Nephron (organoid): ENCODE measurements around the gene KRT35.

ENCODE experiments used
- H3K27ac Mint-ChIP-seq, 3 experiments: 2 replicates each; pipeline ENCODE4 v1.8.0; 2020; ENCODE audit warnings: mixed read lengths in 3 of 3, mild to moderate bottlenecking in 2 of 3, moderate library complexity in 1 of 3
- H3K27me3 Mint-ChIP-seq: 2 replicates; pipeline ENCODE4 v1.8.0; 2021; ENCODE audit warnings: low read depth, mild to moderate bottlenecking, moderate library complexity, mixed read lengths
- H3K36me3 Mint-ChIP-seq: 2 replicates; pipeline ENCODE4 v1.8.0; 2020; ENCODE audit warnings: low read depth, mixed read lengths
- H3K4me1 Mint-ChIP-seq: 2 replicates; pipeline ENCODE4 v1.8.0; 2020; ENCODE audit warnings: mixed read lengths
- H3K4me3 Mint-ChIP-seq, 3 experiments: 2 replicates each; pipeline ENCODE4 v1.8.0; 2020; ENCODE audit warnings: mild to moderate bottlenecking in 3 of 3, mixed read lengths in 3 of 3, moderate library complexity in 2 of 3
- H3K9me3 Mint-ChIP-seq: 2 replicates; pipeline ENCODE4 v1.8.0; 2020; ENCODE audit warnings: mixed read lengths
- TF ChIP-seq, protein P1 (sequence below), 3 experiments: fragments of 200-600 bp; sonication (generic); IDR thresholded peaks; one replicate each; pipeline ENCODE4 v1.5.0; 2021; ENCODE audit warnings: antibody characterized with exemption in 3 of 3; ENCODE audit not compliant: unreplicated experiment in 3 of 3

The KRT35 gene

DNA sequence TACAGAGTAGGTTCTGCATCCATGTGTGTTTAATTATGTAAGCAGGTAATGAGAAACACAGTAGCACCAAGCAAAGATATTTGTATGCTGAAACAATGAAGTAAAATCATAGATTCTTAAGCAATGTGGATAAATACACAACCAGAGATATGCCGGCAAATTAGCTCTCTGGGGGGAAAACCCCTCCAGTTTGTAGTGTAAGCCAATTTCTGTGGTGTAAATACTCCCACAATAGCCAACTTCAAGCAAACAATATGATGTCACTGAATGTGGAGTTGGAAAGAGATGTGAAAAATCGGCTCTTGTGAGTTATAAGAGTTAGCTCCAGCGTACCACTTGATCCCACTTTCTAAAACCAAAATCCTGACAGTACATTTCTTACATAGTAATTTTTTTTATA is 36.3 kb downstream of the KRT35 start:
- Mint-ChIP-seq H3K4me3 (no peak overlapping the region), H3K9me3 (no peaks in the 10 kb centered on the region), H3K4me1 (no peaks in the 10 kb centered on the region), H3K36me3 (no peaks in the 10 kb centered on the region), H3K27ac (no peak overlapping the region), H3K27me3 (peaks cover 12% of the 10 kb centered on the region)
- TF ChIP-seq, protein P1, sequence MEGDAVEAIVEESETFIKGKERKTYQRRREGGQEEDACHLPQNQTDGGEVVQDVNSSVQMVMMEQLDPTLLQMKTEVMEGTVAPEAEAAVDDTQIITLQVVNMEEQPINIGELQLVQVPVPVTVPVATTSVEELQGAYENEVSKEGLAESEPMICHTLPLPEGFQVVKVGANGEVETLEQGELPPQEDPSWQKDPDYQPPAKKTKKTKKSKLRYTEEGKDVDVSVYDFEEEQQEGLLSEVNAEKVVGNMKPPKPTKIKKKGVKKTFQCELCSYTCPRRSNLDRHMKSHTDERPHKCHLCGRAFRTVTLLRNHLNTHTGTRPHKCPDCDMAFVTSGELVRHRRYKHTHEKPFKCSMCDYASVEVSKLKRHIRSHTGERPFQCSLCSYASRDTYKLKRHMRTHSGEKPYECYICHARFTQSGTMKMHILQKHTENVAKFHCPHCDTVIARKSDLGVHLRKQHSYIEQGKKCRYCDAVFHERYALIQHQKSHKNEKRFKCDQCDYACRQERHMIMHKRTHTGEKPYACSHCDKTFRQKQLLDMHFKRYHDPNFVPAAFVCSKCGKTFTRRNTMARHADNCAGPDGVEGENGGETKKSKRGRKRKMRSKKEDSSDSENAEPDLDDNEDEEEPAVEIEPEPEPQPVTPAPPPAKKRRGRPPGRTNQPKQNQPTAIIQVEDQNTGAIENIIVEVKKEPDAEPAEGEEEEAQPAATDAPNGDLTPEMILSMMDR (IDR thresholded peaks at IDR 0.05; ENCODE audit: unreplicated experiment in 3 of 3) = no peak

DNA sequence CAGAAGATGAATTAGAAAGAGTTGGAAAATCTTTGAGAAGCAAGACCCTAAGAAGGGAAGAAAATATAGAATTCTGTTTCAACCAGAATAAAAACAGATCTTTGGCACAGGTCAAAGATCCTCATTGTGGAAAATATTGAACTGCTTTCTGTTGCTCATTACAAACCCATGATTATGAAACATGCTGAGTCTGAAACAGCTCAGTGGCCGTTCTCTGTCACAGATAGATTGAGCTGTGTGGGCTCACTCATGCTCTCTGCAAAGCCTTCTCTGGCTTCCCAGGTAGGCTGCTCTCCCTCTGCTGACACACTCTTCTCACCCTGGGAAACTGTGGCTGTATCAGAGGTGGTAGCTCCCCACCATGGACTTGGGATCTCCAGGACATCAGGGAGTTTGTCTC is 36.8 kb downstream of the KRT35 start:
- Mint-ChIP-seq H3K4me1 (no peaks in the 10 kb centered on the region), H3K27me3 (peaks cover 16% of the 10 kb centered on the region), H3K4me3 (no peak overlapping the region), H3K27ac (no peak overlapping the region), H3K9me3 (no peaks in the 10 kb centered on the region), H3K36me3 (no peaks in the 10 kb centered on the region)
- TF ChIP-seq, protein P1 (IDR thresholded peaks at IDR 0.05; ENCODE audit: unreplicated experiment in 3 of 3) = no peak

DNA sequence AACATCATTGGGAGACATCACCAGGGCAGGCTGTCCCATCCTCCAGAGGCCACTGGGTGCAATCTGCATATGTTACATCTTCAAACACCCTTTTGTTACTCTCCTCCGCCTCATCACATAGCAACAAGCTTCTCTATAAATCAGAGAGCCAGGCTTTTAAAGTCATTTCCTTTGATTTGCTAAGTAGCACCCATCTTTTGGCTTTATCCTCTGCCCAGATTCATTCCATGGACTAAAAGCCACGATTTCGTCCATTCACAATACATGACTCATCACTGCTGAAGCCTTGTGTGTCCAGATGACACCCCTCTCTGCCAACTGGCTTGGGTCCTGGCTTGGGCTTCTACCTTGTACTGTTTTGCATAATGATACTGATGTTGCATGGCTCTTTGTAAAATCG is 38.2 kb downstream of the KRT35 start:
- no peaks in the 10 kb centered on the region for H3K36me3 Mint-ChIP-seq
- TF ChIP-seq, protein P1 (IDR thresholded peaks at IDR 0.05; ENCODE audit: unreplicated experiment in 3 of 3) = no peak
- no peaks in the 10 kb centered on the region for H3K9me3 Mint-ChIP-seq
- H3K27me3 Mint-ChIP-seq = peaks cover 16% of the 10 kb centered on the region
- no peaks in the 10 kb centered on the region for H3K4me1 Mint-ChIP-seq
- H3K4me3 Mint-ChIP-seq = no peak overlapping the region
- no peak overlapping the region for H3K27ac Mint-ChIP-seq

DNA sequence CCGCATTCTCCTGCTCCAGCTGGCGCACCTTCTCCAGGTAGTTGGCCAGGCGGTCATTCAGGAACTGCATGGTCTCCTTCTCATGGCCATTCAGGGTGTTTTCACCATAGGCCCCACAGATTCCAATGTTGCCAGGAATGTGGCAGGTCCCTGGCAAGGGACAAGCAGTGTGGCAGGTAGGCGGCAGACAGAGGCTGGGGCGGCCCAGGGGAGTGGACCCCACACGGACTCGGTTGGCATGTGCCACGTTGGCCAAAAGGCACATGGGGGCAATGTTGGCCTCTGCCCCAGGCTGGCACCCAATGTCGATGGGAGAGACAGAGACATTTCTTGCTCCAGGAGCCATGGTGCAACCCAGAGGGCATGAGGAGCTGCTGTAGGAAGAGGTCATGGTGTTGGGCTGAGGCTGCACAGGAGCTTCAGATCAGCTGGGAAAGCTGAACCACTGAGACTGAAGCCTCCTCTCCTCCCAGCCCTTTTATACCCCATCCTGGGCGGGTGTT is 40.4 kb downstream of the KRT35 start, which contains the start of gene KRT38:
Gene KRT38, minus strand, starts transcription at position 453 of the 503 bp plus-strand sequence. Its CDS starts 62 bp downstream, at position 391.
- no peak within 1 kb of the TSS for H3K4me3 Mint-ChIP-seq
- no peaks in the 10 kb centered on the region for H3K36me3 Mint-ChIP-seq
- TF ChIP-seq, protein P1 (IDR thresholded peaks at IDR 0.05; ENCODE audit: unreplicated experiment in 3 of 3) = no peak
- H3K27me3 Mint-ChIP-seq = peaks cover 8% of the 10 kb centered on the region
- H3K4me1 Mint-ChIP-seq = no peaks in the 10 kb centered on the region
- H3K9me3 Mint-ChIP-seq = no peaks in the 10 kb centered on the region
- no peak within 1 kb of the TSS for H3K27ac Mint-ChIP-seq

DNA sequence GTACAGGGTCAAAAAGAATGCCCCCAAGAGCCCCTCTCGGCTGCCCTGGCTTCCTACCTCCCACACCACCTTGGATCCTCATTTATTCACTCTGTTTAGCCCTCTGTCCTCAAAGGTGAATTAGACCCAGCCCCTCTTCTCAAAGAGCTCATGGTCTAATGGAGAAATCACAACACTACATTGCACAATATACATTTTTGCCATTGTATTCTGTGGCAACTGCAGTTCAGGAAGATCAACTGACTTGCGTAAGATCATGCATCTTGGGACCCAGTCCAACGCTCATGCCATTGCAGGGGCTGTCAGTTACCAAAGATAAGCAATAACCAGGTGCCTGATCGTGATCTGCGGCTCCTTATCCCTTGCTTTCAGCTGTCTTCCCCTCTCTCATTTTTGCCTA is 41.6 kb downstream of the KRT35 start:
- no peak overlapping the region for H3K4me3 Mint-ChIP-seq
- no peaks in the 10 kb centered on the region for H3K9me3 Mint-ChIP-seq
- no peaks in the 10 kb centered on the region for H3K36me3 Mint-ChIP-seq
- peaks cover 6% of the 10 kb centered on the region for H3K4me1 Mint-ChIP-seq
- peaks cover 8% of the 10 kb centered on the region for H3K27me3 Mint-ChIP-seq
- no peak overlapping the region for H3K27ac Mint-ChIP-seq
- TF ChIP-seq, protein P1 (IDR thresholded peaks at IDR 0.05; ENCODE audit: unreplicated experiment in 3 of 3) = no peak

DNA sequence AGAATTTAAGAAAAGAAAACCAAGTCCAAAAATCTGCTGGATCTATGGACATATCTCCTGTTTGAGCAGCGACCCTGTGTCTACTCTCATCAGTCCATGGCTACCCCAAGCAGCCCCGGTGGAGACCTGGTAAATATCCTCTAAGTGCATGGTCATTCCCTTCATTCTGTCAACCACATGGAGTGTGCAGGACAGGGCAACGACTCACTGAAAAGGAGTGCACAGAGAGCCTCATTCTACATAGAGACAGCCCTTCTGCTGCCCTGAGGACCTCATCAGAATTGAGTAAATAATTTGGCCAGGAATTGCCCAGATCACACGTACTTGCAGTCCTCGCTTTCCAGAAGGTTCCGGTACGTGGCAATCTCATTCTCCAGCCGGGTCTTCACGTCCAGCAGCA is 43.2 kb downstream of the KRT35 start:
- H3K9me3 Mint-ChIP-seq = no peaks in the 10 kb centered on the region
- peaks cover 6% of the 10 kb centered on the region for H3K27me3 Mint-ChIP-seq
- TF ChIP-seq, protein P1 (IDR thresholded peaks at IDR 0.05; ENCODE audit: unreplicated experiment in 3 of 3) = no peak
- H3K4me1 Mint-ChIP-seq = peaks cover 17% of the 10 kb centered on the region
- H3K36me3 Mint-ChIP-seq = no peaks in the 10 kb centered on the region
- H3K4me3 Mint-ChIP-seq = no peak overlapping the region
- no peak overlapping the region for H3K27ac Mint-ChIP-seq
